H9 (cell line): ENCODE results near the gene SNX33. TPM values are rescaled to one million over a fixed set of nuclear protein-coding genes. Genes with fewer than 3 reads are reported as not detected.

Experiments
- DNase-seq: peaks from one replicate; pipeline ENCODE4 v3.0.0-alpha.2; 2017
- H2AFZ ChIP-seq: one replicate; pipeline ENCODE4 v1.6.1; 2013; ENCODE audit warnings: mild to moderate bottlenecking, low read length, control low read depth, moderate library complexity
- H2AK5ac ChIP-seq: 2 replicates; pipeline ENCODE4 v1.6.1; 2013; ENCODE audit warnings: low read length, control low read depth, mixed read lengths; ENCODE audit not compliant: insufficient read length
- H2BK120ac ChIP-seq: one replicate; pipeline ENCODE4 v1.6.1; 2013; ENCODE audit warnings: low read depth, mild to moderate bottlenecking, low read length, control low read depth, inconsistent platforms; ENCODE audit not compliant: poor library complexity, severe bottlenecking
- H2BK12ac ChIP-seq: 2 replicates; pipeline ENCODE4 v1.6.1; 2013; ENCODE audit warnings: low read length, control low read depth, mixed read lengths, low read depth; ENCODE audit not compliant: insufficient read length
- H2BK15ac ChIP-seq: 2 replicates; pipeline ENCODE4 v1.6.1; 2013; ENCODE audit warnings: low read depth, low read length, control low read depth
- H2BK20ac ChIP-seq: one replicate; pipeline ENCODE4 v1.6.1; 2013; ENCODE audit warnings: low read depth, mild to moderate bottlenecking, low read length, control low read depth, inconsistent platforms; ENCODE audit not compliant: poor library complexity, severe bottlenecking
- H2BK5ac ChIP-seq: 2 replicates; pipeline ENCODE4 v1.6.1; 2013; ENCODE audit warnings: low read length, control low read depth, mixed read lengths; ENCODE audit not compliant: insufficient read length
- H3K14ac ChIP-seq: 2 replicates; pipeline ENCODE4 v1.6.1; 2013; ENCODE audit warnings: low read length, control low read depth; ENCODE audit not compliant: insufficient read depth
- H3K18ac ChIP-seq: 2 replicates; pipeline ENCODE4 v1.6.1; 2013; ENCODE audit warnings: low read depth, mild to moderate bottlenecking, mixed read lengths, low read length, control low read depth; ENCODE audit not compliant: insufficient read length
- H3K23ac ChIP-seq: 2 replicates; pipeline ENCODE4 v1.6.1; 2013; ENCODE audit warnings: low read length, control low read depth, mixed read lengths, low read depth; ENCODE audit not compliant: insufficient read length
- H3K23me2 ChIP-seq: 2 replicates; pipeline ENCODE4 v1.6.1; 2013; ENCODE audit warnings: low read depth, mild to moderate bottlenecking, mixed read lengths, low read length, control low read depth; ENCODE audit not compliant: insufficient read length, poor library complexity, severe bottlenecking
- H3K27ac ChIP-seq: 2 replicates; pipeline ENCODE4 v1.5.1; 2013; ENCODE audit warnings: low read length, control low read depth, mixed read lengths, low read depth; ENCODE audit not compliant: insufficient read length
- H3K27me3 ChIP-seq: 2 replicates; pipeline ENCODE4 v1.6.1; 2013; ENCODE audit warnings: low read length, control low read depth, inconsistent platforms; ENCODE audit not compliant: insufficient read depth
- H3K4ac ChIP-seq: 2 replicates; pipeline ENCODE4 v1.6.1; 2013; ENCODE audit warnings: low read depth, mild to moderate bottlenecking, control low read depth, inconsistent platforms, low read length, moderate library complexity
- H3K4me1 ChIP-seq: 2 replicates; pipeline ENCODE4 v1.6.1; 2013; ENCODE audit warnings: low read length, control low read depth, inconsistent platforms; ENCODE audit not compliant: insufficient read depth
- H3K4me2 ChIP-seq: 2 replicates; pipeline ENCODE4 v1.6.1; 2013; ENCODE audit warnings: low read length, control low read depth, mixed read lengths; ENCODE audit not compliant: insufficient read length, insufficient read depth
- H3K56ac ChIP-seq: 2 replicates; pipeline ENCODE4 v1.6.1; 2013; ENCODE audit warnings: low read depth, mild to moderate bottlenecking, mixed read lengths, low read length, control low read depth; ENCODE audit not compliant: insufficient read length
- H3K79me1 ChIP-seq: 2 replicates; pipeline ENCODE4 v1.6.1; 2013; ENCODE audit warnings: low read depth, mild to moderate bottlenecking, moderate library complexity, low read length, control low read depth, inconsistent platforms; ENCODE audit not compliant: insufficient read depth, poor library complexity, severe bottlenecking
- H3K79me2 ChIP-seq: 2 replicates; pipeline ENCODE4 v1.6.1; 2013; ENCODE audit warnings: low read length, control low read depth, inconsistent platforms; ENCODE audit not compliant: insufficient read depth
- H3K9ac ChIP-seq: 2 replicates; pipeline ENCODE4 v1.6.1; 2013; ENCODE audit warnings: low read length, control low read depth, mixed read lengths; ENCODE audit not compliant: insufficient read length; ENCODE audit errors: extremely low read depth
- H3K9me3 ChIP-seq: one replicate; pipeline ENCODE4 v1.6.1; 2013; ENCODE audit warnings: low read depth, low read length, inconsistent platforms; ENCODE audit not compliant: control insufficient read depth
- H3T11ph ChIP-seq: one replicate; pipeline ENCODE4 v1.6.1; 2013; ENCODE audit warnings: mild to moderate bottlenecking, low read length, control low read depth, inconsistent platforms
- H4K20me1 ChIP-seq: one replicate; pipeline ENCODE4 v1.6.1; 2013; ENCODE audit not compliant: control insufficient read depth, insufficient read length, insufficient read depth
- H4K5ac ChIP-seq: 2 replicates; pipeline ENCODE4 v1.6.1; 2013; ENCODE audit warnings: low read depth, mild to moderate bottlenecking, mixed read lengths, low read length, control low read depth; ENCODE audit not compliant: insufficient read length
- H4K8ac ChIP-seq: replicated peaks from 2 replicates; pipeline ENCODE4 v1.6.1; 2013; ENCODE audit warnings: low read length, control low read depth, mixed read lengths, low read depth; ENCODE audit not compliant: insufficient read length
- H4K91ac ChIP-seq: 2 replicates; pipeline ENCODE4 v1.6.1; 2013; ENCODE audit warnings: low read depth, mild to moderate bottlenecking, moderate library complexity, mixed read lengths, low read length, control low read depth; ENCODE audit not compliant: insufficient read length
- H3K27ac Mint-ChIP-seq, 3 experiments: 2 replicates in 2 of 3; 3 replicates in 1 of 3; pipeline ENCODE4 v1.8.0; 2020 to 2021; ENCODE audit warnings: mixed read lengths in 3 of 3, mild to moderate bottlenecking in 1 of 3, moderate library complexity in 1 of 3
- H3K27me3 Mint-ChIP-seq: 2 replicates; pipeline ENCODE4 v1.8.0; 2021; ENCODE audit warnings: low read depth, mild to moderate bottlenecking, moderate library complexity, mixed read lengths
- H3K36me3 Mint-ChIP-seq, 3 experiments: 2 replicates in 2 of 3; 3 replicates in 1 of 3; pipeline ENCODE4 v1.8.0; 2020 to 2021; ENCODE audit warnings: low read depth in 3 of 3, mixed read lengths in 3 of 3; ENCODE audit not compliant: insufficient read depth in 1 of 3
- H3K4me1 Mint-ChIP-seq, 2 experiments: 2 replicates each; pipeline ENCODE4 v1.8.0; 2020; ENCODE audit warnings: mixed read lengths in 2 of 2
- H3K4me3 Mint-ChIP-seq, 2 experiments: 2 replicates in 1 of 2; 3 replicates in 1 of 2; pipeline ENCODE4 v1.8.0; 2020 to 2021; ENCODE audit warnings: mild to moderate bottlenecking in 2 of 2, mixed read lengths in 2 of 2, moderate library complexity in 1 of 2
- H3K9me3 Mint-ChIP-seq, 2 experiments: 2 replicates in 1 of 2; 3 replicates in 1 of 2; pipeline ENCODE4 v1.8.0; 2020; ENCODE audit warnings: mild to moderate bottlenecking in 2 of 2, mixed read lengths in 2 of 2, moderate library complexity in 1 of 2
- CTCF ChIP-seq: fragments of 200-600 bp; sonication (generic); conservative IDR thresholded peaks from 3 replicates; pipeline ENCODE4 v1.8.0; 2021; ENCODE audit warnings: antibody characterized with exemption, mild to moderate bottlenecking
- WGBS: extraction: QIAGEN DNeasy Blood & Tissue Kit; methylation state at CpG from one replicate; pipeline ENCODE4 v1.1.7; 2013; ENCODE audit warnings: missing lambda C conversion rate, low lambda C conversion rate, mixed read lengths; ENCODE audit not compliant: insufficient read length; ENCODE audit errors: extremely low coverage; 5-methylcytosine and 5-hydroxymethylcytosine counted together
- long read RNA-seq: library from polyadenylated mRNA; unstranded; transcript quantifications from one replicate; pipeline ENCODE4 v2.0.0, GENCODE V29; 2020
- total RNA-seq: library from RNA; stranded (reverse); gene quantifications from 2 replicates; pipeline ENCODE4 v1.2.1, GENCODE V29; 2021

SNX33 gene
- total RNA-seq, result 17.7 and 18.7 TPM in 2 replicates
- long read RNA-seq, full-length matches to known transcripts, result 20 of 31 reads
- long read RNA-seq, partial matches to known transcripts, result 6 of 31 reads
- long read RNA-seq, other reads (novel, unspliced or antisense), result 5 of 31 reads

- Histone ChIP-seq H2BK5ac (no peak within 1 kb of the TSS), H2BK120ac (no peak within 1 kb of the TSS), H3K27ac (peak within 1 kb of the TSS; percentile 43), H3K23me2 (peaks cover 17% of the 10 kb centered on the region), H3K9me3 (no peaks in the 10 kb centered on the region), H3K79me1 (no peaks in the 10 kb centered on the region), H2BK15ac (no peak within 1 kb of the TSS; the same call in 1 of the 2 replicates), H3K4me1 (peaks cover 3% of the 10 kb centered on the region; the same call in 1 of the 2 replicates), H4K91ac (no peak within 1 kb of the TSS), H3K4me2 (peak within 1 kb of the TSS; percentile 86), H3K23ac (no peak within 1 kb of the TSS), H3T11ph (no peak within 1 kb of the TSS), H2BK20ac (no peak within 1 kb of the TSS), H2BK12ac (no peak within 1 kb of the TSS), H4K20me1 (no peaks in the 10 kb centered on the region), H3K79me2 (peaks cover 9% of the 10 kb centered on the region; the same call in 1 of the 2 replicates), H3K18ac (peak within 1 kb of the TSS; percentile 61), H3K14ac (peak within 1 kb of the TSS; percentile 59), H4K5ac (no peak within 1 kb of the TSS), H3K27me3 (peaks cover 4% of the 10 kb centered on the region; the same call in 1 of the 2 replicates), H2AFZ (no peak within 1 kb of the TSS), H4K8ac (no peak within 1 kb of the TSS), H3K4ac (no peak within 1 kb of the TSS; the same call in 1 of the 2 replicates), H2AK5ac (no peak within 1 kb of the TSS), H3K56ac (no peak within 1 kb of the TSS), H3K9ac (peak within 1 kb of the TSS; percentile 86)
- TF ChIP-seq CTCF, result peak; percentile 61
- H3K27ac Mint-ChIP-seq, result peak within 1 kb of the TSS; percentile 98 to 99 (median 98)
- peaks cover 10 to 31% (median 26%) of the 10 kb centered on the region in 3 experiments for H3K36me3 Mint-ChIP-seq
- H3K9me3 Mint-ChIP-seq, result no peaks in the 10 kb centered on the region
- peaks cover 23% of the 10 kb centered on the region for H3K27me3 Mint-ChIP-seq
- DNase-seq, result peak; percentile 90
- H3K4me3 Mint-ChIP-seq, result peak within 1 kb of the TSS; percentile 93 to 97
- peaks cover 47 to 50% of the 10 kb centered on the region in 2 experiments for H3K4me1 Mint-ChIP-seq
- no CpG with 5 or more reads among the region's 76 CpGs for WGBS
These were observed at the start of gene SNX33 for GRCh38 chr15:75647370-75648155. Gene SNX33 (plus strand): TSS chr15:75647912. CDS start chr15:75649103, 1,191 bp downstream.
